RKO (cell line): ENCODE data around the gene SEMA5A.
A peak's percentile ranks its signal among the peaks of the same experiment; 100 is the strongest.

Experiments used
- DNase-seq: peaks from one replicate; pipeline ENCODE4 v3.0.0-alpha.2; 2016; ENCODE audit warnings: low spot score

The SEMA5A gene

DNA sequence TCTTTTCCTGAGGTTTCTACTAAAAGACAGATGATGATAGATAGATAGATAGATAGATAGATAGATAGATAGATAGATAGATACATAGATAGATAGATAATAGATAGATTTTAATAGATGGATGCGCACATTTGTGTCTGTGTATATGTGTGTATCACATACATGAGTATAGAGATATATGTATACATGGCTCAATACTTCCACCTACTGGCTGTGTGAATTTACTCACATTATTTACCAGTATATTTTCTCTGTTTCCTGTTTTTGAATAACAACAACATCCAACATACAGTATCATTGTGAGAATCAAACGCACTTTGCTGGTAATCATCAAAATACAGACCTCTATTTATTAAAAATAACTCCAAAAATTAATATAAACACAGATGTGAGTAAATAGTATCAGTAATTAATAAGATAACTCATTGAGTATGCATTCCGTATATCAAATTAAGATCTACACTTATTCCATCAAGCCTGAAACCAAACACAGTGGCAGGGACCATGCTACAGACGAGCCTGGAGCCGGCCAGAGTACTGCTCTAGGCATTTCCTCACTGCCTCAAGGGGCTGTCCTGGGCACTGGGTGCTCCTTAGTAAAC is 338.0 kb downstream of the SEMA5A start:
- peak; percentile 63 for DNase-seq

DNA sequence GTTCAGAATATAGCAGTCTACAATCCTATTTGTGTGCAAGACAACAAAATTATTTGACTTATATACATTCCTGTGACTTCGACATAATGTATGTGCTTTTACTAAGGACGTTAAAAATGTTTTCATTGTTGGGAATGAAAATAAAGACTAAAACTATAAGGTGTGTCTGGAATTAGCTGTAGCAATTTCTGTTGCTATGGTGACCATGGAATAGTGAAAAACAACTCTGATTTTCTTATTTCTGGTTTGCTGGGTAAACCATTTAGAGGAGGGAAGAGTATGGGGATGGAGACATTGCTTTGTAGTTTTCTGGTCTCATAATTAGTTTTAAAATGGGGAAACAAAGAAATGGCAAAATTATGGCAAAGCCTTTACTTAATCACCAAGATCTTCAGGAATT is 343.2 kb downstream of the SEMA5A start:
- no peak for DNase-seq

DNA sequence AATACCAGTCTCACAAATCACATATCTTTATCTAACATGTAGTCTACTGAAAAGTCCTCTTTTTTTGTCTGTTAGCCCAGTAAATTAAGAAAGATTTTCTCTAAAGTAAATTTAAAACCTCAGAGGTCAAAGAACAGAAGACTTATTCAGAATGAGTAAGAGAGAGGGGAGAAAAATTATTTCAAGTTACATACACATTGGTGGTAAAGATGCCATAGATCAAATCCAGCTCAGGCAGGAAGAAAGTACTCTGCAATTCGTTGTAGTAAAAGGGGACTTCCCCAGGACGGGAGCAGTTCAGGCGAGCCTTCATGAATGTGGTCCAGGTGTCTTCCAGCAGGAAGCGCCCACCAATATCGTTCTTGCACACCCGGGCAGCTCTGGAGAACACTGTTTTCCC is 344.1 kb downstream of the SEMA5A start:
- no peak for DNase-seq

DNA sequence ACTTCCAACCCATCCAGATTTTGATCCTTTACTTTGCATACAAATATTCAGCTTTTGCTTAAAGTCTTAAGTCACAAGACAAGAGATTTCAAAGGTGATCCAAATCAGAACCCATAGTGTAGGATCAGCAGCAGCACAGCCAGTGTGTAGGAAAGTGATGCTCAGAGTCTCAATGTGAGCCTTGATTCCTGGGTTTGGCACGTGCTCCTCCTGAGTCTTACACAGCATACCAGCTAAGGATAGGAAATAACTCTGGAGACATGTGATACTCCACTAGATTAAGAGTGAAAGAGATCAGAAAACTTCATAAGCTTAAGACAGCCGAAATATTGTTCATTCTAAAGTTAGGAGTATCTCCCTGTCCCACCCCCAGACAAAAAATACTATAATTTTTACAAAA is 344.9 kb downstream of the SEMA5A start:
- DNase-seq, result no peak

DNA sequence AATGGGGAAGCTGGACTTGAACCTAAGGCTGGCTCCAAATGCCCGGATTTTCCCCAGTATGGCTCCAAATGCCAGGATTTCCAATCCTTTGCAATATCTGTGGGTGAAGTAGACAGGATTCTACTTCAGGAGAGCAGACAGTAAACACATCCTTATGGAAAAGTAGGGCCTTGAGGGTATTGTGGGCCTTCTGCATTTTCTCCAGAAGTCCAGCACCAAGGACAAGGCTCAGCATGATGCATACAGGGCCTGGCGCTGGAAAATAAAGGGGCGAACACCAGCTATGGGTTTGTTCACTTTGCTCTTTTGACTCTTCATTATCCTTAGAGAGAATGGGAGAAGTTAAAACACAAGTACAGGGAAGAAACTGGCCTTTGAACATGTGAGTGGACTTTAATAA is 347.5 kb downstream of the SEMA5A start:
- no peak for DNase-seq

DNA sequence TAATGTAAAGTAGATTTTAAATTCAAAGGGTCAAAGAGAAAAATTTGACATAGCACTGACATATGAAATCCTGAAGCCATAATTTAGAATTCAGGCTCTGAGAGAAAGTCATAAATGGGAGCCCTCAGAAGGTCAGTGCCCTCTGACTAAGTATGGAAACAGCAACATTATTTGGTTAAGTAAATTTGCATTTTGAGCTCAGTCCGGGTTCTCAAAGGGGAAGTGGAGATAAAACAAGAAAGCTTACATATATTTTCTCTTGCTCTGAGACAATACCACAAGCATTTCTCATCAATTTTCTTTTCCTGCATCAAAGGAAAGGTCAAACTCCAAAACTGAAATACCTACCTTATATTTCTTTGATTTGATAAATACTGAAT is 348.0 kb downstream of the SEMA5A start:
- DNase-seq, result no peak

DNA sequence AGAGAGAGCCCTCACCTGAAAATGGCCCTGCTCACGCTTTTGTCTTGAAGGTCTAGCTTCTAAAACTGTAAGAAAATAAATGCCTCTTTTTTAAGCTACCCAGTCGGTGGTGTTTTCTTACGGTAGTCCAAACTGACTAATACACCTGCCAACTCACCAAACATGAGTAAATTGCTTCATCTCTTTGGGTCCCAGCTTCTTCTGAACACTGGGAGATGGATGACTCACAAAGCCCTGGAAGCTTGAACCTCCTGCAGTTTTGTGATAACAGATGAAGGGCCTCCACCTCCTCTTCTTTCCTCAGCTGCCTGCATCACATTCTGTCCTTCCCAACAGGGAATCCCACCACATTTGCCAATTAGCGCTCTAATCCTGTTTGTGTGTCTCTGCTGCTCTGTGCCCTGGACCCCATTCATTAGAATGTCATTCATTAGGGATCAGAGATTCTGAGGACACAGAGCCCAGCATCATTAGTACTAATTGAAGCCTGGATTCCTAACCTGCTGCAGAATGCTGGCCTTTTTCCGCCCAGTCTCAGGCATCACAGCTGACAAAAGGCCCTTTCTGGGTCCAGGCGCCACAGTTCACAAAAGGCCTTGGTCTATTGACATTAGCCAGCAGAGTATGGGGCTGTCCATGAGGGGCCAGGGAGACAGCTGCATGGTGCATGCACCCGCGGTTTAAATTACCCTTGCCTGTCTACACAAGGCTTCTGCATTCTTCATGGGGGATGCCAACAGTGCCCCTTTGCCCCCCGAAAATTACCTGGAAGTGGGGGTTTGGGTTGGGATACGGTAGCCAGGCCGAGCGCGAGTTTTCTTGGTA is 349.3 kb downstream of the SEMA5A start:
- no peak for DNase-seq

DNA sequence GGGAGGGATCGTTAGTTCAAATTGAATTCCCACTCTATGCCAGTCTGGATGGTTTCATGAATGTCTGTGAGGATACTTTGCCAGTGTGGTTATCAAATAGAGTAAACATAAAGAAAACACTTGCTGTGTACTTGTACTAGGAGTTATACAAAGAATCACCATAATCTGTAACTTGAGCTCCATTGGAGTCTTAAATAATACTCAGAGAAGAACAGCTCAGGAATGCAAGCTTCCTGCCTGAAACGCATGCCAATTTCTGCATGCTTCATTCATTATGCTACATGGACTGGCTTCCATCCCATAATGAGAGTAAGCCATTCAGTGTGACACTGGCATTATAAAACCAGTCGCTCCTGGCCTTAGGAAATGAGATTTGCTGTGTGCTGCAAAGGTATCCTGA is 351.4 kb downstream of the SEMA5A start:
- DNase-seq, result no peak

DNA sequence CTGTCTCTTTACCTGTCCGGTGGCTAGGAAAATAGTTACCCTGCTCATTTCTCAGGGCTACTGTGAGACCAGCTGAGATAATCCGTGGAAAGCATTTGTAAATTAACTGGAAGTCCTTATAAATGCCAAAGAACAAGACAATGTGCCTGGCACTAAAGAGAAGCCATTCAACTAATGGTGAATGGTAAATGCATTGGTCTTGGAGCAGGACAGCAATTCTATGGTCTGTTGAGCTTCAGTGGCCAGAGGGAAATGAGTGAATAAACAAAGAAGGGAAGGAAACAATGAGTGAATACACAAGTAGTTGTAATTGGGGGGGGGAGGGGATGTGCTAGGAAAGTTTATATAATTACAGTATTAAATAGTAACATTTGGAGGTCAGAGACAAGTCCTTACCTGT is 353.6 kb downstream of the SEMA5A start:
- DNase-seq, result no peak

DNA sequence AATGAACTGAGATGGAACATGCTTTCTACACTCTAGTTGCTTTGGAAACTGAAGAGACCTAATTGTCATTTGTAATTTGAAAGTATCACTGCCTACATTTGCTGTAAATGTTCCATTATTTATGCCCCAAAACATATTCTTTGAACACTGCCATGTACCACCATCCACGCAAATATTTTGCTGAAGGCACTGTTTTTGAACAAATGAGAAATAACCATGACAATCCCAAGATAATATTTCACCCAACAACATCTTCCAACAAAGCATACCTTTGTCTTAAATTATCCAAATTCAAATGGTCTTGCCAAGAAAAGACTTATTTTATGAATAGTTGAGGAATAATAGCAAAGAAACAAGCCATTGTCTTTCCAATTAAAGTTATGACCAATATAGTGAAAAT is 356.2 kb downstream of the SEMA5A start:
- no peak for DNase-seq

DNA sequence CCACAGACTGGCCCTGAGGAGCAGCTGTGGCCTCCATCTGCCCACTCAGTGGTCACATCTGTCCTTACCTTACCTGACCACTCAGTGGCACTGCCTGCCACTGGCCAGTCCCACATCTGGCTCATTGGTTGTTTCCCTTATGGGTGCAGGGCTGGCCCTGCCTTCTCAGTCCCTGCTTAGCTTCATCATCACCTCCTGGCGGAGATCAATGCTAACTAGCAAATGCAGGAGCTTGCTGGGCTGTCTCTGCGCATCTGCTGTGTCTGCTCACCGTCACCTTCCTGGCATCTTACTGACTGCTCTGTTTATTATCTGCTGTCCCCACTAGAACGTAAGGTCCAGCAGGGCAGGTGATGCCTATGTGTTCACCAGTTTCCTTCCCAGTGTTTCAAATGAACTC is 356.9 kb downstream of the SEMA5A start:
- DNase-seq, result no peak

DNA sequence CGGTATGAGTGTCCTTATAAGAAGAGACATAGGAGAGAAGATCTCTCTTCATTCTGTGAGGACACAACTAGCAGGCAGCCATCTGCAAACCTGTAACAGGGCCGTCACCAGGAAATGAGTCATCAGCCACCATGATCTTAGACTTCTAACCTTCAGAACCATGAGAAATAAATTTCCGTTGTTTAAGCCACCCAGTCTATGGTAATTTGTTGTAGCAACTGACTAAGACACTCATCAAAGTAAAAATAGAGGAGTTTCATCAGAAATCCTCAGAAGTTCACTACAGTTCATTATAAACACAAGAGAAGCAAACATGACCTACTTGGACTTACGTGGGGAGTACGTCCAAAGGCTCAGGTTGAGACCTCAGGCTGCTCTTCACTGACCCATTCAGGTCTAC is 357.7 kb downstream of the SEMA5A start:
- DNase-seq, result peak; percentile 64

DNA sequence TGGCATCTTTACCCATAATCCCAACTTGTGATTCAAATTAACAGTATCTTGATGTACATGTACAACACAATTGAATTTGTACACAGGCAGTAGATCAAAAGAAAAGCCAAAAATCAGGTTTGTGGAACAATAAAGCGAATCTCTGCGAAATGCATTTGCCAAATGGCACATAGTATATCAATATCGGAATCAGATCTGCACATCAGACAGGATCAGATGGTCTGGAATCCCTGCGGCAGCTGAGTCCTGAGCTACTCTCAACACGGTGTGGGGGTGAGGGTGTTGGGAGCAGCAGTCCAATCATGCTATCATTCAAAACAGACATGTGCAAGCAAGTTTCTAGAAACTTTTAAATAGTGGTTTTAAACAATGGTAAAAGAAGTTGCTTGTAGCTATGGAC is 358.3 kb downstream of the SEMA5A start:
- DNase-seq, result no peak

DNA sequence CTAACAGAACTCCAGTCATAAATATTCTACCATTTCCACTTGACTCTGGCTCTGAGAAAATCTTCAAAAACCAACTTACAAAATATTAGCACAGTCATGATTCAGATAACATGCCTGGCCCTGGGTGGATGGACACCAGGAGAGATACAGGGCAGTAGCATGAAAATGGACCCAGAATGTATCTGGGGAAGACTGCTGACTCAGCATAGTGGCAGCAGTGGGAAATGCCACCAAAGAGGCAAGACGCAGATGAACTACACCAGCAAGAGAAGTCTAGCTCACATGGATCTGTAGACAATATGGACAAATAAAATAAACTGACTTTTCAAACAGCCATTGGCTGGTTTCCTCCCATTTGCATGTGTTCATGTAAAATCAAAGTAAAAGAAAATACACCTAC is 359.8 kb downstream of the SEMA5A start:
- DNase-seq, result no peak

DNA sequence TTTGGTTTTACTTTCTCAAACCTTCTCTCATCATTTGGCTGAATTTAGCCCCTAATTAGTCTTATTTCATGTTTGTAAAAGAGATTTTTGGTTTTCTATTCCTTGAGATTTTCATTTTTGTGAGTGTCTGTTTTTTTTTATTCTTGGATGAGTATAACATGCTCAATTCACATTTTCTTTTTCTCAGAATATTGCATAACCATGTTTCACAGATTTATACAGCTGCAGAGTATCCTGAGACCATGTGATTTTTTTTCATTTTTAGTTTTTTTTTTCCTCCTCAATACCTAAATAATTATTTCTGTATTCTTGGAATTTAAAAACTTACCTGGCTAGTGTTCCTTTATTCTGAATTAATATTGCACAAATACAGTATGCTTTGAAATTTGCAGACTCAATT is 361.9 kb downstream of the SEMA5A start:
- DNase-seq, result no peak

DNA sequence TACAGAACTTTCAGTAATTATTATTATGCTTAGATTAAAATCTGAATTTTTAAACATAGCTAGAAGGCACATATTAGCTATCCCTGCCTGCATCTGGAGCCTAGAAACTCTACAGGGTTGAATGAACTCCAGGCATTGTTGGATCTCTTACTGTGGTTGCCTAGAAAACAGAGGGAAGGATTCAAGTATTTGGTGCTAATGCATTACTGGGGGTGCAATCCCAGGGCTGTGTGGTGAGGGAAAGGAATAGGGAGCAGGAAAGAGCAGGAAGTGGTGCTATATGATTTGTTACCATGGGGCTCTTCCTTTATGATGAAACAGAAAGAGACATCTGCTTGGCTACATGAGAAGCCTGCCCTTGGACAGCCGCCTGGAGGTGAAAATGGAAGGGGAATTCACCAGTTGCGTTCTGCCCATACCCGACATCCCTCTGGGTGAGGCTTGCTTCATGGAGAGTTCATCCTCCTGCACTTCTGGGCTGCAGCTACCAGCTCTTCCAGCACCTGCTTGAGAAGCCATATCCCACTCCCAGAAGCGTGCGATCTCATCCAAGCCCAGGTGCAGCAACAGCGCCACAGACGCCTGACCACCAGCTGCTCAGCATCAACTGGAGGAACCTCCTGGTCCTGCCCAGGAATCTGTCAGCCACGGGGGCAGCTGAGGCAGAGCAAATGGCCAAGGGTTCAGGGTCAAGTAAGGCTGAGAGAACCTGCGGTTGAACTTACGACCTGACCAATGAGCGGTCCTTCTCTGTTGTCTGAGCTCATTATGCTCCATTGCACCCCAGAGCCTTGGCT is 362.8 kb downstream of the SEMA5A start:
- no peak for DNase-seq

DNA sequence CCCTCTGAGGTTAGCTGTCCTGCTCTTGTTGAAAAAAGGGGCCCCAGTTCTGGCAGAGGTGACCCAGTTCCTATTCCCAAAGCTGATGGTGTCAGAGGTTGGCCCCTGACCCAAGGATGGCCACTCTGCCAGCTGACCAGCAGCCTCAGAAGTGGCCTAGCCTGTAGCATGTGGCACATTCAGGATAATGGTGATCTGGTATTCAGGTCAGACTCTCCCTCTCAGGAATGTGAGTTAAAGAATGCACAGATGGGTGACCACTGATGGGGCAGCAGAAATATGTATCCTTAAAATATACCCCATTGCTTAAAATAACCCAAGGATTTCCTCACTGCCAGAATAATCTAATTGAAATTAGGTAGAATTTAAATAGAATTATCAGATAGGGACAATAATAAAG is 369.2 kb downstream of the SEMA5A start:
- DNase-seq, result no peak

DNA sequence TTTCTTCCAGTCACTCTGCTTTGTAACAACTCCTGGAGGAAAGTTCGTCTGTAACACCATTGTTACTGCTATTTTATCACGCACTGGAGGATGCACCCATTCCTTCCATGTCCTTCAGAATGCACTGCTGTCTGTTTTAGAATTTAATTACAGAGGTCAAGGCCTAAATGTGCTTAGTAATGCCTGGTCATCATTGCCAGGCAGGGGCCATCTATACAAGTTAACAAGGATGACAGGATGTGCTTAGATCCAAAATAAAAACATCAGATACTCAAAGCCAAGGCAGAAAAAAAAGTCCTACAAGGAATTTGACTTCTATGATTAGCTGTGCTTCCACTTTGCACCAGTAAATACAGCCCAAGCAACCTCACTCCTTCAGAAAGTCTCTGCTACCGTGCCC is 371.4 kb downstream of the SEMA5A start:
- no peak for DNase-seq

DNA sequence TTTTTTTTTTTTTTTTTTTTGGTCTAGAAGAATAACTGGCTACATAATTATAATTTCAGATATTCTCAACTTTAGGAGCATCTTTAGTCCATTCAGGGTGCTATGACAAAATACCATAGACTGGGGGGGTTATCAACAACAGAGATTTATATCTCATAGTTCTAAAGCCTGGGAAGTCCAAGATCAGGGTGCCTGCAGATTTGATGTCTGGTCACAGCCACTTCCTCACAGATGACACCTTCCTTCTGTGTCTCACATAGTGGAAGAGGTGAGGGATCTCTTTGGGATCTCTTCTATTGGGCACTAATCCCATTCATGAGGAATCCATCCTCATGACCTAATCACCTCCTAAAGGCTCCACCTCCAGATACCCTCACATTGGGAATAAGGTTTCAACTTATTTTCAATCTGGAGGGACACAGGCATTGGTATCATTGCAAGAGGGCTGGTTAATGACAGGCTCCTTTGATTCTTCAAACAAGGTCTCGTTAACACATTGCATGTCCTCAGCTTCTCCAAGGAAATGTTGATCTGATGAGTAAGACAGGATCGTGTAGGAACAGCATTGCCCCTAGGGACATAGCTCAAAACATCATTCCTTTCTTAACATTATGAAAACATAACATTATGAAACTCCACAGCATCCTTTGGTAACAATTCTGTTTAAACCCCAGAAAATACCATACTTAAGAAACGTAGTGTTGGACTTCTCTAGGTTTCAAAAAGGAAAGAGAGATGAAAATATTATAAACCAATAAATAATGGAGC is 372.4 kb downstream of the SEMA5A start:
- no peak for DNase-seq

DNA sequence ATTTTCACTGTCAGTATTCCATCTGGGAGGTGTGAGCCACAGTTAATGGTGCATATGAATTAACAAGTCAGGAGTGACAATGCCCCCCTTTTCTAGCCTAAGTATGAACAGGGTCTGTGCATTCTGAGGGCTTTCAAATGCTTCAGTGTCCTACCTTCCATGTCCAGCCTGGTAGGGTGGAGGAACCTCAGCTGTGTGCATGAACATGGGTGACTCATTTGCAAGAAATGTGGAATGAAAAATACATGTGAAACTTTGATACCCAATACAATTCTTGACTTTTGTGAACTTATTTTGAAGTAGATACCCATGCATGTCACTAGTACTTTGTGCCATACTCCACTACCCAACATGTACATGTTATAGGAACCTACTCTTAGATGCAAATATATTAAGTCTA is 375.8 kb downstream of the SEMA5A start:
- DNase-seq, result no peak

DNA sequence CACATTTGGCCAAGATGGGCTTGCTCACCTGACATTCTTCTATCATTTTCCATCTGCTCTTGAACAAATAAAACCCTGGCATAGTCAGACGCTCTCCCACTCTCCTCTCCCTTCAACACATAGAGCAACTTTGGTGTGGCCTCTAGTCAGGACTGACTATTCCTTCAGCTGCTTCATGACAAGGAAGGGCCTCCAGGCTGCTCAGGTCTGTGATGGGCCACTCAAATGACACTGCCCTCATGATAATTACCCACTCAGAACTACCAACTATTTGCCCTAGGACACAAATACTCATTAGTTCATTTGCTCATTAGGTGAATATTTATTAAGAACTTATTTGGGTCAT is 376.3 kb downstream of the SEMA5A start:
- DNase-seq, result no peak

DNA sequence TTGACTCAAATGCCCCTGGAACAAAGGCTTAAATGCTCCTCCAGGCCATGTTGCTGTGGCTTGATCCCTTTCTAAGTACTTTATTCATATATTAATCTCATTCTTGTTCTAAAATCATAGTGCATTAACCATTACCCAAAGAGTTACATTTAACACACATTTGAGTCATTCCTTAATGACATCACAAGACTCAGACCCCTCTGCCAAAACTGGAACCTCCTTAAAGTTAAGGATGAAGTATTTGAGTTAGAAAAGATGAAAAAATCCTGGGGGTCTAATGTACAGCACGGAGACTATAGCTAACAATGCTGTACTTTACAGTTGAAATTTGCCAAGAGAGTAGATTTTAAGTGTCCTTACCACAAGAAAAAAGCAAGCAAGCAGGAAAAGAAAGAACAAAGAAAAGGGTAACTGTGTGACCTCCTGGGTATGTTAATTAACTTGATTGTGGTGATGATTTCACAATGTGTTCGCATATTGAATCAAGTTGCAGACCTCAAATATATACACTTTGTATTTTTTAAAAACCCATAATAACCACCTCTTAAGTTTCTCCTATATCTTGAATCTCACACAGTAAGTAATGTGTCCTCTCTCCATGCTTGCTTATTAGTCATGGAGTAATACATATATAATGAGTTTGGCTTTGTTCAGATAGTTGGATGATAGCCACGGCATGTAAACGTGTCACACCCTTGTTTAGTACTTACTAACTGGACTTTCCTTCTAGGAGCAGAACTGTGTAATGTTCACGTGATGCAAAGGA is 376.9 kb downstream of the SEMA5A start:
- no peak for DNase-seq
